ENCODE measurements around the gene SEMA6B. TPM values are rescaled to one million over a fixed set of nuclear protein-coding genes. Genes with fewer than 3 reads are reported as not detected.

SEMA6B gene
- total and polyA plus RNA-seq, 7 donors: 2.3 to 11.7 (median 7.1) TPM

DNA sequence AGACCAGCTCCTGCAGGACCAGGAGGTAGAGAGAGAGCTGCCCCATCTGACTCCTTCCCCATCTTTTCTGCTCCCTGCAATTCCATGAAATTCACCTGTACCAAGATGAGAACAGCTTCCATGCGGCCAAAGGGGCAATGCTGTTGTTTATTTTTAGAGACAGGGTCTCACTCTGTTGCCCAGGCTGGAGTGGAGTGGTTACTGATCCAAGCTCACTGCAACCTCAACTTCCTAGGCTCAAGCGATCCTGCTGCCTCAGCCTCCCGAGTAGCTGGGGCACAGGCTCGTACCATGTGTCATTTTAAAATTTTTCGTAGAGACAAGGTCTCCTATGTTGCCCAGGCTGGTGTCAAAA is 37.6 kb downstream of the SEMA6B start:
- DNase-seq (no peak), ATAC-seq (no peak)
- TF ChIP-seq, protein P1, sequence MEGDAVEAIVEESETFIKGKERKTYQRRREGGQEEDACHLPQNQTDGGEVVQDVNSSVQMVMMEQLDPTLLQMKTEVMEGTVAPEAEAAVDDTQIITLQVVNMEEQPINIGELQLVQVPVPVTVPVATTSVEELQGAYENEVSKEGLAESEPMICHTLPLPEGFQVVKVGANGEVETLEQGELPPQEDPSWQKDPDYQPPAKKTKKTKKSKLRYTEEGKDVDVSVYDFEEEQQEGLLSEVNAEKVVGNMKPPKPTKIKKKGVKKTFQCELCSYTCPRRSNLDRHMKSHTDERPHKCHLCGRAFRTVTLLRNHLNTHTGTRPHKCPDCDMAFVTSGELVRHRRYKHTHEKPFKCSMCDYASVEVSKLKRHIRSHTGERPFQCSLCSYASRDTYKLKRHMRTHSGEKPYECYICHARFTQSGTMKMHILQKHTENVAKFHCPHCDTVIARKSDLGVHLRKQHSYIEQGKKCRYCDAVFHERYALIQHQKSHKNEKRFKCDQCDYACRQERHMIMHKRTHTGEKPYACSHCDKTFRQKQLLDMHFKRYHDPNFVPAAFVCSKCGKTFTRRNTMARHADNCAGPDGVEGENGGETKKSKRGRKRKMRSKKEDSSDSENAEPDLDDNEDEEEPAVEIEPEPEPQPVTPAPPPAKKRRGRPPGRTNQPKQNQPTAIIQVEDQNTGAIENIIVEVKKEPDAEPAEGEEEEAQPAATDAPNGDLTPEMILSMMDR (IDR thresholded peaks at IDR 0.05): no peak
- Histone ChIP-seq H3K36me3 (ENCODE audit: insufficient read depth in 1 of 2, low read depth in 1 of 2) (peaks cover 0 to 63% of the 10 kb centered on the region in 2 donors), H3K4me3 (no peak overlapping the region), H3K27ac (peak overlapping the region; percentile 36), H3K27me3 (ENCODE audit: insufficient read depth in 3 of 3, low read length in 2 of 3) (no peaks in the 10 kb centered on the region), H3K9me3 (no peaks in the 10 kb centered on the region), H3K4me1 (peaks cover 16% of the 10 kb centered on the region)
- intact Hi-C loops (cut with DNase I): loop anchor here in 1 of 2 donors (1.0 to 10.0 kb wide), 2 partner anchors 113 to 257 kb away; no protein-coding TSS in a partner anchor
- 86 to 93% (median 90%) methylated on average over 5 of the region's 5 CpGs for WGBS, 3 donors

DNA sequence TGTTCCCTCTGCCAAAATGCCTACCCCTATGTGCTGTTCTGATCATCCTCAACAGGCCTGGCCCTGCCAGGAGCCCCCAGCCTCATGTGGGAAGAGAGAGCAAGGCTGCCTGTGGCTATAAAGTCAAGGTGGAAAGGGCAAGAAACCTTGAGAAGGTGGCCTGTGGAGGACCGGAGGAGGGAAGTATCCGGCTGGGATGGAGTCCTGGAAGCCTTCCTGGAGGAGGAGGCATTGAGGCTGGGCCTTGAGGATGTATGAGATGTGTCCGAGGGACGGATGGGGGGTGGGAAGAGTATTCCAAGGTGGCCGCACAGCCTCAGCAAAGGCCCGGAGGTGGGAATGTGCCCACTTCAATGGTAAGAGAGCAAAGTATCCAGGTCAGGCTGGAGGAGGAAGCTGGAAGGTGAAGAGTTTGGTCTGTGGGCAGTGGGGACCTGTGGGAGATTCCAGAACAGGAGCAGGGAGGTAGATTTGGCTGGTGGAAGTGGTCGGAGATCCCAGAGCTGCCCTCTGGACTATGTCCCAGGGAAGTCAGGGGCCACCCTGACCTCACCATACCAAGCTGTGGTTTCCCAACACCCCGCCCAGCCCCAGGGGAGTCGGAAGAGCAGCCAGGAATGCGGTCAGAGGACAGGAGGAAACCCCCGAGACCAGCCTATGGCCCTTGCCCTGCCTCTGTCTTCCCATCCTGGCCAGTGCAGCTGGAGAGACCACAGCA is 38.2 kb downstream of the SEMA6B start:
- DNase-seq (no peak), ATAC-seq (no peak)
- WGBS, 3 donors: 79 to 91% (median 81%) methylated on average over 9 to 11 of the region's 11 CpGs
- no peak overlapping the region for H3K4me3 ChIP-seq
- intact Hi-C loops (cut with DNase I): loop anchor here in 1 of 2 donors (10.0 kb wide), 1 partner anchor 257 kb away; no protein-coding TSS in a partner anchor
- H3K4me1 ChIP-seq: peaks cover 21% of the 10 kb centered on the region
- no peaks in the 10 kb centered on the region for H3K9me3 ChIP-seq
- H3K27me3 ChIP-seq (ENCODE audit: insufficient read depth in 3 of 3, low read length in 2 of 3): no peaks in the 10 kb centered on the region
- H3K36me3 ChIP-seq (ENCODE audit: insufficient read depth in 1 of 2, low read depth in 1 of 2): peaks cover 0 to 60% of the 10 kb centered on the region in 2 donors
- TF ChIP-seq, protein P1 (IDR thresholded peaks at IDR 0.05): no peak
- H3K27ac ChIP-seq: peak overlapping the region; percentile 36

DNA sequence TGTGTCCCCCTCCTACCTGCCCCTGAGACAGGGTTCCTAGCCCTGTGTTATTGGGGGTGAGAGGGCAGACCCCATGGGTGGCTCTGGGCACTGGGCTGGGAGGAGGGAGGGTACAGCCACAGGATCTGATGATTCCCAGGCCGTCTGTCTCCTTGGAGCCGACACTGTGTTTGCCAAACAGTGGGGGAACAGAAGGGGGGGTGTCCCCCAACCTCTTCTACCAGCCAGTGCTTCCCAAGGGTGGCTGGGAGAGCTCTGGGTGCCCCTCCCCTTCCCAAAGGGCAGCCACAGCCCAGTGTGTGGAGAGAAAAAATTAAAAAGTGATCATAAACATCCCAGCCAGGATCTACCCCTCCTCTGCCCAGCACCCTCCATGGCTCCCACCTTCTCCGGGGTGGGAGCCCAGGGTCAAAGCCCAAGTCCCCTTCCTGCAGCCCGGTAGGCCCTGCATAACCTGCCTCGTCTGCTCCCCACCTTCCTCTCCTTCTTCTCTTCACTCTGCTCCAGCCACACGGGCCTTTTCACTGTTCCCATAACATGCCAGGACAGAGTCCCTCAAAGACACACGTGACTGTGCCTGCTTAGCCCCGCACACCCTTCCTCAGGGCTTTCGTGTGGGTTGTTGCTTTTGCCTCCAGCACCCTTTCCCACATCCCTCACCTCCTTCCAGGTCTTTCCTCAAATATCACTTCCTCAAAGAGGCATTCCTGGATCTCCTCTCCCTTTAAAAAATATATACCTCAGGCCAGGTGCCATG is 39.8 kb downstream of the SEMA6B start:
- ATAC-seq: no peak
- peaks cover 0 to 61% of the 10 kb centered on the region in 2 donors for H3K36me3 ChIP-seq (ENCODE audit: insufficient read depth in 1 of 2, low read depth in 1 of 2)
- H3K9me3 ChIP-seq: no peaks in the 10 kb centered on the region
- intact Hi-C loops (cut with DNase I): loop anchor here in 1 of 2 donors (10.0 kb wide), 1 partner anchor 255 kb away; no protein-coding TSS in a partner anchor
- H3K4me1 ChIP-seq: peaks cover 29% of the 10 kb centered on the region
- TF ChIP-seq, protein P1 (IDR thresholded peaks at IDR 0.05): no peak
- H3K27me3 ChIP-seq (ENCODE audit: insufficient read depth in 3 of 3, low read length in 2 of 3): no peaks in the 10 kb centered on the region
- peak overlapping the region; percentile 94 for H3K27ac ChIP-seq
- no peak overlapping the region for H3K4me3 ChIP-seq
- no peak for DNase-seq
- WGBS, 3 donors: 53 to 58% (median 55%) methylated on average over 9 of the region's 9 CpGs

- TF ChIP-seq, protein P1 (IDR thresholded peaks at IDR 0.05): no peak
- 78 to 81% (median 80%) methylated on average over 6 of the region's 6 CpGs for WGBS, 3 donors
- peaks cover 29% of the 10 kb centered on the region for H3K4me1 ChIP-seq
- no peaks in the 10 kb centered on the region for H3K27me3 ChIP-seq (ENCODE audit: insufficient read depth in 3 of 3, low read length in 2 of 3)
- H3K36me3 ChIP-seq (ENCODE audit: insufficient read depth in 1 of 2, low read depth in 1 of 2): peaks cover 0 to 55% of the 10 kb centered on the region in 2 donors
- no peaks in the 10 kb centered on the region for H3K9me3 ChIP-seq
- ATAC-seq (no peak), DNase-seq (no peak)
- peak overlapping the region; percentile 94 for H3K27ac ChIP-seq
- intact Hi-C loops (cut with DNase I): no loop called here
- H3K4me3 ChIP-seq: no peak overlapping the region
Observed at GRCh38 chr19:4519172-4519496, 40.4 kb downstream of the SEMA6B start.

Measured in psoas muscle (tissue), 8 donors.